Common myeloid progenitor, CD34-positive (primary cell): ENCODE measurements around the gene ILF3. TPM values are rescaled to one million over a fixed set of nuclear protein-coding genes. Genes with fewer than 3 reads are reported as not detected.

Experiments used
- CTCF ChIA-PET: fragments of 350-600 bp; sonication (Branson Sonifier 250); formaldehyde crosslinking; loops from one replicate; lab custom pipeline; 2021; ENCODE audit warnings: antibody characterized with exemption; lab: Charles Lee
- POLR2A ChIA-PET: fragments of 350-600 bp; sonication (Branson Sonifier 250); formaldehyde crosslinking; loops from one replicate; lab custom pipeline; 2021; ENCODE audit warnings: antibody characterized with exemption; lab: Charles Lee
- DNase-seq, 3 donors: peaks; one replicate each; pipeline versions ENCODE4 v3.0.0 to v3.0.0-alpha.2; 2013
- H3K27ac ChIP-seq, 2 experiments: 1 replicate in 1 of 2; 2 replicates in 1 of 2; pipeline ENCODE4 v1.7.0; 2013; ENCODE audit warnings: inconsistent platforms in 2 of 2, low read length in 2 of 2, mild to moderate bottlenecking in 2 of 2, low read depth in 1 of 2, moderate library complexity in 1 of 2; ENCODE audit not compliant: severe bottlenecking in 2 of 2, insufficient read depth in 1 of 2, poor library complexity in 1 of 2
- H3K27me3 ChIP-seq, 5 experiments: replicated peaks in 2 of 5; 1 replicate in 3 of 5; 2 replicates in 2 of 5; pipeline versions ENCODE4 v1.6.1 to v1.7.0; 2013; ENCODE audit warnings: low read length in 4 of 5, mild to moderate bottlenecking in 2 of 5, moderate library complexity in 2 of 5, inconsistent platforms in 1 of 5; ENCODE audit not compliant: insufficient read depth in 5 of 5, control insufficient read depth in 4 of 5
- H3K36me3 ChIP-seq, 4 experiments: 1 replicate in 2 of 4; 2 replicates in 2 of 4; pipeline versions ENCODE4 v1.6.1 to v1.7.0; 2013; ENCODE audit warnings: low read length in 3 of 4, control low read depth in 1 of 4, mild to moderate bottlenecking in 1 of 4; ENCODE audit not compliant: control insufficient read depth in 4 of 4, insufficient read depth in 4 of 4
- H3K4me1 ChIP-seq, 4 experiments: 1 replicate in 3 of 4; 2 replicates in 1 of 4; pipeline versions ENCODE4 v1.6.1 to v1.7.1; 2013; ENCODE audit warnings: low read length in 3 of 4, mild to moderate bottlenecking in 3 of 4, control low read depth in 1 of 4, inconsistent platforms in 1 of 4, moderate library complexity in 1 of 4; ENCODE audit not compliant: control insufficient read depth in 4 of 4, insufficient read depth in 4 of 4; ENCODE audit errors: control extremely low read depth in 1 of 4
- H3K4me3 ChIP-seq, 7 experiments: 1 replicate in 4 of 7; 2 replicates in 3 of 7; pipeline versions ENCODE4 v1.5.1 to v1.7.0; 2013; ENCODE audit warnings: mild to moderate bottlenecking in 7 of 7, low read length in 6 of 7, moderate library complexity in 6 of 7, inconsistent platforms in 2 of 7, low read depth in 2 of 7, control low read depth in 1 of 7; ENCODE audit not compliant: insufficient read depth in 4 of 7, control insufficient read depth in 1 of 7; ENCODE audit errors: extremely low read depth in 1 of 7
- H3K9me3 ChIP-seq, 5 experiments: 1 replicate in 4 of 5; 2 replicates in 1 of 5; pipeline versions ENCODE4 v1.6.1 to v1.7.1; 2013; ENCODE audit warnings: low read length in 4 of 5, mild to moderate bottlenecking in 2 of 5, inconsistent platforms in 1 of 5, low read depth in 1 of 5, moderate library complexity in 1 of 5; ENCODE audit not compliant: control insufficient read depth in 4 of 5, insufficient read depth in 2 of 5; ENCODE audit errors: control extremely low read depth in 1 of 5
- WGBS: methylation state at CpG from one replicate; pipeline ENCODE4 v1.1.5; 2013; ENCODE audit not compliant: insufficient coverage; 5-methylcytosine and 5-hydroxymethylcytosine counted together
- polyA plus RNA-seq: library from polyadenylated mRNA; unstranded; fragments of 120-200 nt; gene quantifications from one replicate; pipeline ENCODE4 v1.2.1, GENCODE V29; 2013

ILF3 gene
- 215 TPM for polyA plus RNA-seq

DNA sequence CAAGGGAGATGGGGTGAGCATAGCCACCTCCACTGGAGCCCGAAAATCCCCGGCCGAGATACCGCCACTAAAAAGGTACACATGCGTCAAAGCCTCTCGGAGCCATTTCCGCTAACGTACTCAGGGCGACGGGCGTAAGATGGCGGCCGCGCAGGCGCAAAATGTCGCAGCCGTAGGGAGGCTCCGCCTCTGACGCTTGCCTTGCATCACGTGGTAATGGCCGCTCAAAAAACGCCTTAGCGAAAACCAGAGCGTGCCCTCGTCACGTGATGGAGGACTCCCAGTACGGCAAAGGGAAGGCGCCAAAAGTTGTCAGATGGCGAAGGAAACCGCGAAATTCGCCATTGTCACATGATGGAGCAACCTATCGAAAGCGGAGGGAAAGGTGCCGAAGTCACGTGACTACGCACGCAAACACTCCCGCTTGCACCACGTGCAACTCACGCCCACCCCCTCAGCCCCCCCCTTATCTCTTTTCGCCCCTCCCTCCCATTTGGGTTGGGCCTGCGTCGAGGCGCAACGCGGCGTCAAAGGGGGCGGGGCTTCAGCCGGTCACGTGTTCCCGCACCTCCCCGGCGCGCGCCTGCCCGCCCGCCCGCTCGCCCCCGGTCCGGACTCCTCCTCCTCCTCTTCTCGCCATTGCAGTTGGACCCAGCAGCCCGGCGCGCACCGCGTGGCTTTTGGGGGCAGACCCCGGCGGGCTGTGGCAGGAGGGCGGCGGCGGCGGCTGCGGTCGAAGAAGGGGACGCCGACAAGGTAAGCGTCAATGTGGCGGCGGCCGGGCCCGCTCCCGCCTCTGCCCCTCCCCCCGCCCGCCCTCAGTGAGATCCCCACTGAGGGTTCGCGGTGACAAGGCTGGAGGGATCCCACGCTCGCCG, at the start of gene ILF3:
TSS of gene ILF3 (plus strand) at position 615 of the 878 bp plus-strand sequence. CDS start 16,260 bp downstream, outside the sequence.
- CTCF ChIA-PET: interaction anchor here (1.3 to 15.8 kb wide), 2 partner anchors 10 to 73 kb away, joined by 4 to 313 read pairs; no protein-coding TSS in a partner anchor

DNA sequence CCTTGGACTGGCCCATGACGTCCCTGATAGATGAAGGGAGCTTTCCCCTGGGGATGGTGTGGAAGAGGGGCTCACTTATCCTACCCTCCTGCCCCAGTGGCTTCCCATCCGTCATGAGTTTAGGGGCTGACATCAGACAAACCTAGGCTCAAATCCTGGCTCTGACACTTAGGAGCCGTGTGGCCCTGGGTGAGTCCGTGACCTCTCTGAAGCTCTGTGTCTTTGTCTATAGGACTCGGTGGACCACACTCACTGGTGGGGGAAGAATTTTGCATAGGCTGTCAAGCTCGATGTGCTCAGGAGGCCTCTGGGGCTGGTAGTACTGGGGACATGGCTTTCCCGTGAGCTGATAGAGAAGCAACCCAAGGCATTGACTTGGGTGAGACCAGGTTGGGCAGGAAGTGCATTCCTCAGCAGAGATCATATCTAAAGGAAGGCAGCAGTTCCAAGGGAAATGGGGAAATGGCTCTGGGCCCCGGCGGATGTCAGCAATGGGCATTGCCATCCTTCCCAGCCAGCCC, 49.6 kb upstream of the ILF3 start:
- Histone ChIP-seq H3K9me3 (no peaks in the 10 kb centered on the region), H3K4me1 (peaks cover 10 to 37% (median 28%) of the 10 kb centered on the region in 4 experiments), H3K27ac (peak overlapping the region; percentile 52 to 86), H3K4me3 (peak overlapping the region in 6 of 7 experiments; percentile 33 to 95 (median 92)), H3K36me3 (no peaks in the 10 kb centered on the region), H3K27me3 (no peaks in the 10 kb centered on the region)
- POLR2A ChIA-PET: interaction anchor here (1.9 kb wide), 1 partner anchor 40 kb away, joined by 11 read pairs; no protein-coding TSS in a partner anchor
- peak in 2 of 3 donors; percentile 16 to 28 for DNase-seq
- WGBS: 23% methylated on average over 7 of the region's 9 CpGs
- CTCF ChIA-PET: interaction anchor here (0.9 to 2.3 kb wide), 9 partner anchors 10 to 63 kb away, joined by 3 to 12 read pairs (median 3); no protein-coding TSS in a partner anchor

More for the DNA sequence above, at the start of gene ILF3:
- Histone ChIP-seq H3K27me3 (no peaks in the 10 kb centered on the region), H3K27ac (peak within 1 kb of the TSS; percentile 98 to 99), H3K4me1 (peaks cover 0 to 38% (median 32%) of the 10 kb centered on the region in 4 experiments), H3K9me3 (no peaks in the 10 kb centered on the region), H3K36me3 (peaks cover 0 to 24% (median 7%) of the 10 kb centered on the region in 4 experiments), H3K4me3 (peak within 1 kb of the TSS; percentile 84 to 98 (median 95))
- peak; percentile 100 for DNase-seq
- POLR2A ChIA-PET: interaction anchor here (1.3 kb wide), 1 partner anchor 10 kb away, joined by 3 read pairs; no protein-coding TSS in a partner anchor
- under 1% methylated on average over 76 of the region's 91 CpGs for WGBS

DNA sequence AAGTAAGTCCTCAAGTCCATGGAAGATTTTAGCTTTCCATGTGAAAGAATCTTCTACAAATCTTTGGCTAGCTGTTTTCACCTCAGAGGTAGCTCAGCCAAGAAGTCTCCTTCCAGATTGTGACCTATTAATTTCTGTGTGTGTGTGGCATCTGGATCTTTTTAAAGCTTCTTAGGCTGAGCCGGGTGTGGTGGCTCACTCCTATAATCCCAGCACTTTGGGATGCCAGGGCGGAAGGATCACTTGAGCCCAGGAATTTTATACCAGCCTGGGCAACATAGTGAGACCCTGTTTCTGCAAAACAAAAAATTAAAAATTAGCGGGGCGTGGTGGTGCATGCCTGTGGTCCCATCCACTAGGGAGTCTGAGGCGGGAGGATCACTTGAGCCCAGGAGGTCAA, 42.2 kb upstream of the ILF3 start:
- Histone ChIP-seq H3K27me3 (no peaks in the 10 kb centered on the region), H3K27ac (no peak overlapping the region), H3K9me3 (no peaks in the 10 kb centered on the region), H3K36me3 (peaks cover 0 to 8% (median 3%) of the 10 kb centered on the region in 4 experiments), H3K4me1 (peaks cover 0 to 4% (median 2%) of the 10 kb centered on the region in 4 experiments), H3K4me3 (no peak overlapping the region)
- 100% methylated on average over 5 of the region's 5 CpGs for WGBS
- CTCF ChIA-PET: interaction anchor here (0.9 to 4.1 kb wide), 8 partner anchors 10 to 40 kb away, joined by 3 to 23 read pairs (median 4); no protein-coding TSS in a partner anchor
- POLR2A ChIA-PET: no interaction called here
- no peak for DNase-seq

DNA sequence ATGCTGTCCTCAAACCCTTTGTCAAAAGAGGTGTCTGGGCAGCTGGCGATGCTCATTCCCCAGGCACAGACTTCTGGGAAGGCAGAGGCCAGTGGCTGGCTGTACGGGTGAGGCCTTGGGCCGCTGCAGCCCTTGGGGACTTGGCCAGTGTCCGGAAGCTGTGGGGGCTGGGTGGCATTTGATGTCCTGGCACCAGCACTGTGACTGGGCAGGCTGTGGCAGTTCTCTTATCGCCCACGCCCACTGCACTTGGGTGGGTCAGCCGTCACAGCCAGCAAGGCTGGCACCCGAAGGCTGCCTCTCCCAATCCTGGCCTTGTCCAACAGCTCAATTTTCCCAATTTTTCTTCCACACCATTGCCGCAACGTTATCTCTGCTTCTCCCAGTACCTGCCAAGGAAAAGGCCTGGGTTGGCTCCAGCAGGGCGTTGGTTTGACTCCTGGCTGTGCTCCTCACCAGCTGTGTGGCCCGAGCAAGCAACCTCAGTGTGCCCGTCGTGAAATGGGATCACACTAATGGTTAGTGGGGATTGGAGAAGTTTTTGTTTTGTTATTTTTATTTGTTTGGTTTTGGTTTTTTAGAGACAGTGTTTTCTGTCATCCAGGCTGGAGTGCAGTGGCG, 41.5 kb upstream of the ILF3 start:
- Histone ChIP-seq H3K9me3 (no peaks in the 10 kb centered on the region), H3K27me3 (no peaks in the 10 kb centered on the region), H3K27ac (no peak overlapping the region), H3K4me3 (no peak overlapping the region), H3K4me1 (peaks cover 0 to 4% (median 2%) of the 10 kb centered on the region in 4 experiments), H3K36me3 (peaks cover 0 to 8% (median 3%) of the 10 kb centered on the region in 4 experiments)
- ChIA-PET POLR2A (no interaction called here), CTCF (interaction anchor here (0.6 to 4.1 kb wide), 8 partner anchors 10 to 221 kb away, joined by 3 to 23 read pairs (median 4); no protein-coding TSS in a partner anchor)
- 95% methylated on average over 12 of the region's 15 CpGs for WGBS
- DNase-seq: no peak

DNA sequence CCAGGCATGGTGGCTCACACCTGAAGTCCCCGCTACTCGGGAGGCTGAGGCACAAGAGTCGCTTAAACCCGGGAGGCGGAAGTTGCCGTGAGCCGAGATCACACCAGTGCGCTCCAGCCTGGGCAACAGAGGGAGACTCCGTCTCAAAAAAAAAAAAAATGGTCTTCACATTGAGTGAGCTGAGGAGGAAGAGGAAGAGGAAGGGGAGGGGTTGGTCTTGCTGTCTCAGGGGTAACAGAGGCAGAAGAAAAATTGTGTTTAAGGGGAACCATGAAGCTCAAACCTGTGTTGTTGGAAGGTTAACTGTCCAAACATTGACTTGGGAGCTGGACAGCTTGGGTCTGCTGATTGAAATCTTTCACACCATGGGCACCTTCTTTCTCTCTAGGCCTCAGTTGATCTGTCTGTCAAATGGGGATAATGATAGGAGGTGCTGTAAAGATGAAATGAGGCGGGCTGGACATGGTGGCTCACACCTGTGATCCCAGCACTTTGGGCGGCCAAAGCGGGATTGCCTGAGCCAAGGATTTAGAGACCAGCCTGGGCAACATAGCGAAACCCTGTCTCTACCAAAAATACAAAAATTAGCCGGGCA, 38.6 kb upstream of the ILF3 start:
- Histone ChIP-seq H3K4me1 (peaks cover 0 to 4% (median 2%) of the 10 kb centered on the region in 4 experiments), H3K36me3 (peaks cover 0 to 10% (median 3%) of the 10 kb centered on the region in 4 experiments), H3K27ac (no peak overlapping the region), H3K4me3 (no peak overlapping the region), H3K27me3 (no peaks in the 10 kb centered on the region), H3K9me3 (no peaks in the 10 kb centered on the region)
- DNase-seq: peak in 1 of 3 donors; percentile 13
- ChIA-PET CTCF (interaction anchor here (1.2 kb wide), 1 partner anchor 34 kb away, joined by 3 read pairs; no protein-coding TSS in a partner anchor), POLR2A (no interaction called here)
- 100% methylated on average over 4 of the region's 14 CpGs for WGBS

DNA sequence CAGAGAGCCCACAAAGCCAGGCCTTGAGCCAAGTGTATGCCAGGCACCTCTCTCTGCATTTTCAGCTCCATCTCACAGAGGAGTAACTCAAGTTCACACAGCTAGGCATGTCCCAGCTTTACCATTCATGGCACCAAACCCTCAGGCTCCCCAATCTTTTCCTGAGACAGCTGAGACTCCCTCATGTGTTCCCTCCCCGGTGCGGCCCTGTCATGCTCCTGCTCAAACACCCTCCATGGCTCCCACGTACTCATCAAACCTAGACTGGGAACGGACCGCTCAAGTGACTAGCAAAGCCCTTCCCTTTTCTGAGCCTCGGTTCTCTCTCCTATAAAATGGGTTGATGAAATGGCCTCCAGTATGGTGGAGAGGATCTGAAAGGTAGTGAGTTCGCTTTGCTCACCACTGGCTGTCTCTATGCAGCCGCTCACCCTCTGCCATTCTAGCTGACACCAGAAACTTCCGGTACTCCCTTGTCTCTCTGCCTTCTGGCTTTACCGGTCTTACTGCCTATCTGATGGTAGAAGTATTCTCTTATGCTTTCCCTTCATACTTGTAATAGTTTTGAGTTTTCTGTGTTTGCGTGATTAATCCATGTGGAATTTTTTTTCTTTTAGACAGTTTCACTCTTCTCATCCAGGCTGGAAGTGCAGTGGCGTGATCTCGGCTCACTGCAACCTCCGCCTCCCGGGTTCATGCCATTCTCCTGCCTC, 36.6 kb upstream of the ILF3 start:
- H3K9me3 ChIP-seq: no peaks in the 10 kb centered on the region
- H3K36me3 ChIP-seq: peaks cover 0 to 11% (median 2%) of the 10 kb centered on the region in 4 experiments
- ChIA-PET CTCF (interaction anchor here (1.0 to 4.7 kb wide), 5 partner anchors 10 to 94 kb away, joined by 3 to 25 read pairs (median 6); no protein-coding TSS in a partner anchor), POLR2A (no interaction called here)
- H3K27me3 ChIP-seq: no peaks in the 10 kb centered on the region
- no peak for DNase-seq
- no peak overlapping the region for H3K4me3 ChIP-seq
- WGBS: 97% methylated on average over 9 of the region's 15 CpGs
- peaks cover 0 to 4% (median 2%) of the 10 kb centered on the region in 4 experiments for H3K4me1 ChIP-seq
- peak overlapping the region in 1 of 2 experiments; percentile 7 for H3K27ac ChIP-seq
